Endothelial cell of umbilical vein (primary cell): ENCODE results near the gene LENG8.

Experiments used
- FOS ChIP-seq: IDR thresholded peaks from 2 replicates; pipeline ENCODE4 v1.6.1; 2011; ENCODE audit warnings: mild to moderate bottlenecking, low read length, moderate library complexity, borderline replicate concordance; ENCODE audit not compliant: insufficient read depth
- GATA2 ChIP-seq: IDR thresholded peaks from 2 replicates; pipeline ENCODE4 v1.7.0; 2011; ENCODE audit warnings: low read depth, mild to moderate bottlenecking, moderate library complexity, mixed read lengths, low read length; ENCODE audit not compliant: insufficient read length, insufficient read depth
- JUN ChIP-seq: IDR thresholded peaks from 2 replicates; pipeline ENCODE4 v1.6.1; 2011; ENCODE audit warnings: borderline replicate concordance, low read depth; ENCODE audit not compliant: insufficient read length, insufficient read depth
- POLR2A ChIP-seq: IDR thresholded peaks from 2 replicates; pipeline ENCODE4 v1.6.1; 2012; ENCODE audit warnings: low read depth, mild to moderate bottlenecking, control low read depth, low read length
- POLR2AphosphoS5 ChIP-seq: IDR thresholded peaks from 2 replicates; pipeline ENCODE4 v1.6.1; 2012; ENCODE audit warnings: low read depth, mild to moderate bottlenecking, control low read depth, low read length, moderate library complexity; ENCODE audit not compliant: insufficient read depth
- TF ChIP-seq, protein P1 (sequence below), 2 donors: IDR thresholded peaks; 1 replicate in 1 of 2; 2 replicates in 1 of 2; pipeline ENCODE4 v1.5.1; 2011; ENCODE audit warnings: low read length in 2 of 2, mild to moderate bottlenecking in 2 of 2, moderate library complexity in 2 of 2, control low read depth in 1 of 2, inconsistent platforms in 1 of 2, low read depth in 1 of 2; ENCODE audit not compliant: insufficient read depth in 1 of 2; ENCODE audit errors: extremely low read depth in 1 of 2
- TF ChIP-seq, protein P2 (sequence below): IDR thresholded peaks from 2 replicates; pipeline ENCODE4 v1.6.1; 2011; ENCODE audit not compliant: insufficient read depth, insufficient read length

GRCh38 chr19:54425382-54425723 lies 23.6 kb upstream of the LENG8 start:
- TF ChIP-seq, protein P1, sequence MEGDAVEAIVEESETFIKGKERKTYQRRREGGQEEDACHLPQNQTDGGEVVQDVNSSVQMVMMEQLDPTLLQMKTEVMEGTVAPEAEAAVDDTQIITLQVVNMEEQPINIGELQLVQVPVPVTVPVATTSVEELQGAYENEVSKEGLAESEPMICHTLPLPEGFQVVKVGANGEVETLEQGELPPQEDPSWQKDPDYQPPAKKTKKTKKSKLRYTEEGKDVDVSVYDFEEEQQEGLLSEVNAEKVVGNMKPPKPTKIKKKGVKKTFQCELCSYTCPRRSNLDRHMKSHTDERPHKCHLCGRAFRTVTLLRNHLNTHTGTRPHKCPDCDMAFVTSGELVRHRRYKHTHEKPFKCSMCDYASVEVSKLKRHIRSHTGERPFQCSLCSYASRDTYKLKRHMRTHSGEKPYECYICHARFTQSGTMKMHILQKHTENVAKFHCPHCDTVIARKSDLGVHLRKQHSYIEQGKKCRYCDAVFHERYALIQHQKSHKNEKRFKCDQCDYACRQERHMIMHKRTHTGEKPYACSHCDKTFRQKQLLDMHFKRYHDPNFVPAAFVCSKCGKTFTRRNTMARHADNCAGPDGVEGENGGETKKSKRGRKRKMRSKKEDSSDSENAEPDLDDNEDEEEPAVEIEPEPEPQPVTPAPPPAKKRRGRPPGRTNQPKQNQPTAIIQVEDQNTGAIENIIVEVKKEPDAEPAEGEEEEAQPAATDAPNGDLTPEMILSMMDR (IDR thresholded peaks at IDR 0.05; ENCODE audit: extremely low read depth in 1 of 2, insufficient read depth in 1 of 2, low read depth in 1 of 2, low read length in 2 of 2), result no peak
- TF ChIP-seq POLR2AphosphoS5, result no peak
- TF ChIP-seq GATA2, result no peak
- TF ChIP-seq POLR2A, result no peak
- TF ChIP-seq, protein P2, sequence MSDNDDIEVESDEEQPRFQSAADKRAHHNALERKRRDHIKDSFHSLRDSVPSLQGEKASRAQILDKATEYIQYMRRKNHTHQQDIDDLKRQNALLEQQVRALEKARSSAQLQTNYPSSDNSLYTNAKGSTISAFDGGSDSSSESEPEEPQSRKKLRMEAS, result no peak
- no peak for TF ChIP-seq FOS
- TF ChIP-seq JUN, result no peak
